Caco-2 (cell line): Measurements from ENCODE around the gene RNF121. TPM values are rescaled to one million over a fixed set of nuclear protein-coding genes. Genes with fewer than 3 reads are reported as not detected.

ENCODE experiments used
- BruUV-seq: library from RNA; stranded (reverse); fragments of 400-500 nt; replicated peaks from 2 replicates; lab custom pipeline; 2021; lab: Mats Ljungman, UMichigan
- CTCF ChIA-PET: fragments of 300-600 bp; sonication (Branson Sonifier 250); formaldehyde crosslinking; loops from one replicate; lab custom pipeline; 2022; ENCODE audit warnings: antibody characterized with exemption; lab: Charles Lee
- POLR2A ChIA-PET: fragments of 300-600 bp; sonication (Branson Sonifier 250); formaldehyde crosslinking; loops from one replicate; lab custom pipeline; 2022; ENCODE audit warnings: antibody characterized with exemption; lab: Charles Lee
- DNase-seq, 2 experiments: peaks; one replicate each; pipeline versions ENCODE4 v3.0.0 to v3.0.0-alpha.2; 2020 to 2022
- H3K27me3 ChIP-seq: replicated peaks from 2 replicates; pipeline ENCODE4 v1.6.0; 2011; ENCODE audit warnings: low read length; ENCODE audit not compliant: control insufficient read depth, insufficient read depth
- H3K36me3 ChIP-seq: 2 replicates; pipeline ENCODE4 v1.5.1; 2011; ENCODE audit warnings: low read length; ENCODE audit not compliant: control insufficient read depth, insufficient read depth
- H3K4me1 ChIP-seq: fragments of 250-450 bp; sonication (Bioruptor Pico); 2 replicates; pipeline ENCODE4 v1.5.1; 2020; ENCODE audit warnings: mild to moderate bottlenecking
- H3K4me3 ChIP-seq: 2 replicates; pipeline ENCODE4 v1.5.1; 2011; ENCODE audit warnings: low read depth, mild to moderate bottlenecking, control low read depth, low read length
- H3K9me3 ChIP-seq: fragments of 250-450 bp; sonication (Bioruptor Pico); 2 replicates; pipeline ENCODE4 v1.5.1; 2020; ENCODE audit warnings: mild to moderate bottlenecking, moderate library complexity
- H3K27ac Mint-ChIP-seq: one replicate; pipeline ENCODE4 v1.8.0; 2022; ENCODE audit warnings: mixed read lengths; ENCODE audit not compliant: unreplicated experiment
- H3K27me3 Mint-ChIP-seq: one replicate; pipeline ENCODE4 v1.8.0; 2022; ENCODE audit warnings: mixed read lengths; ENCODE audit not compliant: insufficient read depth, unreplicated experiment
- H3K36me3 Mint-ChIP-seq: one replicate; pipeline ENCODE4 v1.8.0; 2022; ENCODE audit warnings: mild to moderate bottlenecking, mixed read lengths; ENCODE audit not compliant: insufficient read depth, unreplicated experiment
- H3K4me1 Mint-ChIP-seq: one replicate; pipeline ENCODE4 v1.8.0; 2022; ENCODE audit warnings: low read depth, mixed read lengths; ENCODE audit not compliant: unreplicated experiment
- H3K4me3 Mint-ChIP-seq: one replicate; pipeline ENCODE4 v1.8.0; 2022; ENCODE audit warnings: mild to moderate bottlenecking, moderate library complexity, mixed read lengths; ENCODE audit not compliant: unreplicated experiment
- H3K9me3 Mint-ChIP-seq: one replicate; pipeline ENCODE4 v1.8.0; 2022; ENCODE audit warnings: mixed read lengths; ENCODE audit not compliant: unreplicated experiment
- intact Hi-C: fragments of 100-400 bp; cut with micrococcal nuclease; formaldehyde crosslinking; loops from one replicate; pipeline ENCODE4 v1.10.0; 2022; ENCODE audit not compliant: unreplicated experiment
- total RNA-seq: library from RNA; stranded (reverse); gene quantifications from 2 replicates; pipeline ENCODE4 v1.2.3, GENCODE V29; 2022
- TF ChIP-seq, protein P1 (sequence below), 2 experiments: fragments of 200-600 bp in 1 of 2; IDR thresholded peaks; 1 replicate in 1 of 2; 2 replicates in 1 of 2; pipeline versions ENCODE4 v1.5.1 to v1.8.0; 2011 to 2022; ENCODE audit warnings: antibody characterized with exemption in 1 of 2, control low read depth in 1 of 2, inconsistent platforms in 1 of 2, low read depth in 1 of 2, low read length in 1 of 2, mild to moderate bottlenecking in 1 of 2, moderate library complexity in 1 of 2; ENCODE audit not compliant: insufficient read depth in 1 of 2, severe bottlenecking in 1 of 2, unreplicated experiment in 1 of 2

Gene RNF121
- total RNA-seq, 1 experiment from 2014 or later: 146 TPM

DNA sequence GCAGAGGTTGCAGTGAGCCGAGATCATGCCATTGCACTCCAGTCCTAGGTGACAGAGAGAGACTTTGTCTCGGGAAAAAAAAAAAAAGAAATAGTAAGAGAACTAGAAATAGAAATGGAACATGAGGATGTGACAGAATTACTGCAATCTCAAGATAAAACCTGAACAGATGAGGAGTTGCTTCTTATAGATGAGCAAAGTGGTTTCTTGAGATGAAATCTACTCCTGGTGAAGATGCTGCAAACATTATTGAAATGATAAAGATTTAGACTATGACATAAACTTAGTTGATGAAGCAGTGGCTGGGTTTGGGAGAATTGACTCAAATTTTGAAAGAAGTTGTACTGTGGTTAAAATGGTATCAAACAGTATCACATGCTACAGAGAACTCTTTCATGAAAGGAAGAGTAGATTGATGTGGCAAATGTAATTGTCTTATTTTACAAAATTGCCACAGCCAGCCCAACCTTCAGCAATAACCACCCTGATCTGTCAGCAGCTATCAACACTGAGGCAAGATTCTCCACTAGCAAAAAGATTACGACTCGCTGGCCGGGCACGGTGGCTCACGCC is 14.1 kb upstream of the RNF121 start:
- CTCF ChIA-PET: no interaction called here
- peaks cover 20% of the 10 kb centered on the region for H3K4me1 Mint-ChIP-seq
- peaks cover 28% of the 10 kb centered on the region for H3K4me1 ChIP-seq
- H3K9me3 Mint-ChIP-seq: no peaks in the 10 kb centered on the region
- H3K4me3 ChIP-seq: no peak overlapping the region
- no peak for DNase-seq
- no TSS peak for BruUV-seq
- H3K9me3 ChIP-seq: no peaks in the 10 kb centered on the region
- POLR2A ChIA-PET: no interaction called here
- H3K36me3 Mint-ChIP-seq: peaks cover 39% of the 10 kb centered on the region
- intact Hi-C loops: no loop called here
- no peaks in the 10 kb centered on the region for H3K27me3 Mint-ChIP-seq
- no peak overlapping the region for H3K4me3 Mint-ChIP-seq
- TF ChIP-seq, protein P1, sequence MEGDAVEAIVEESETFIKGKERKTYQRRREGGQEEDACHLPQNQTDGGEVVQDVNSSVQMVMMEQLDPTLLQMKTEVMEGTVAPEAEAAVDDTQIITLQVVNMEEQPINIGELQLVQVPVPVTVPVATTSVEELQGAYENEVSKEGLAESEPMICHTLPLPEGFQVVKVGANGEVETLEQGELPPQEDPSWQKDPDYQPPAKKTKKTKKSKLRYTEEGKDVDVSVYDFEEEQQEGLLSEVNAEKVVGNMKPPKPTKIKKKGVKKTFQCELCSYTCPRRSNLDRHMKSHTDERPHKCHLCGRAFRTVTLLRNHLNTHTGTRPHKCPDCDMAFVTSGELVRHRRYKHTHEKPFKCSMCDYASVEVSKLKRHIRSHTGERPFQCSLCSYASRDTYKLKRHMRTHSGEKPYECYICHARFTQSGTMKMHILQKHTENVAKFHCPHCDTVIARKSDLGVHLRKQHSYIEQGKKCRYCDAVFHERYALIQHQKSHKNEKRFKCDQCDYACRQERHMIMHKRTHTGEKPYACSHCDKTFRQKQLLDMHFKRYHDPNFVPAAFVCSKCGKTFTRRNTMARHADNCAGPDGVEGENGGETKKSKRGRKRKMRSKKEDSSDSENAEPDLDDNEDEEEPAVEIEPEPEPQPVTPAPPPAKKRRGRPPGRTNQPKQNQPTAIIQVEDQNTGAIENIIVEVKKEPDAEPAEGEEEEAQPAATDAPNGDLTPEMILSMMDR (IDR thresholded peaks at IDR 0.05; ENCODE audit: insufficient read depth in 1 of 2, low read depth in 1 of 2, low read length in 1 of 2, severe bottlenecking in 1 of 2, unreplicated experiment in 1 of 2): no peak
- H3K27ac Mint-ChIP-seq: no peak overlapping the region
- H3K36me3 ChIP-seq: peaks cover 2% of the 10 kb centered on the region; the same call in 1 of the 2 replicates
- no peaks in the 10 kb centered on the region for H3K27me3 ChIP-seq

GRCh38 chr11:71917646-71918140 is 11.2 kb upstream of the RNF121 start:
- Mint-ChIP-seq H3K36me3 (peaks cover 25% of the 10 kb centered on the region), H3K9me3 (no peaks in the 10 kb centered on the region), H3K27ac (no peak overlapping the region), H3K4me3 (no peak overlapping the region), H3K4me1 (no peaks in the 10 kb centered on the region), H3K27me3 (no peaks in the 10 kb centered on the region)
- Histone ChIP-seq H3K36me3 (peaks cover 2% of the 10 kb centered on the region; the same call in 1 of the 2 replicates), H3K4me1 (0 out of 2 replicates have a peak, but pooled peaks cover 1% of the 10 kb centered on the region), H3K9me3 (no peaks in the 10 kb centered on the region), H3K27me3 (no peaks in the 10 kb centered on the region), H3K4me3 (no peak overlapping the region)
- ChIA-PET POLR2A (no interaction called here), CTCF (no interaction called here)
- intact Hi-C loops: no loop called here
- TF ChIP-seq, protein P1 (IDR thresholded peaks at IDR 0.05; ENCODE audit: insufficient read depth in 1 of 2, low read depth in 1 of 2, low read length in 1 of 2, severe bottlenecking in 1 of 2, unreplicated experiment in 1 of 2): no peak
- no TSS peak for BruUV-seq
- no peak for DNase-seq

DNA sequence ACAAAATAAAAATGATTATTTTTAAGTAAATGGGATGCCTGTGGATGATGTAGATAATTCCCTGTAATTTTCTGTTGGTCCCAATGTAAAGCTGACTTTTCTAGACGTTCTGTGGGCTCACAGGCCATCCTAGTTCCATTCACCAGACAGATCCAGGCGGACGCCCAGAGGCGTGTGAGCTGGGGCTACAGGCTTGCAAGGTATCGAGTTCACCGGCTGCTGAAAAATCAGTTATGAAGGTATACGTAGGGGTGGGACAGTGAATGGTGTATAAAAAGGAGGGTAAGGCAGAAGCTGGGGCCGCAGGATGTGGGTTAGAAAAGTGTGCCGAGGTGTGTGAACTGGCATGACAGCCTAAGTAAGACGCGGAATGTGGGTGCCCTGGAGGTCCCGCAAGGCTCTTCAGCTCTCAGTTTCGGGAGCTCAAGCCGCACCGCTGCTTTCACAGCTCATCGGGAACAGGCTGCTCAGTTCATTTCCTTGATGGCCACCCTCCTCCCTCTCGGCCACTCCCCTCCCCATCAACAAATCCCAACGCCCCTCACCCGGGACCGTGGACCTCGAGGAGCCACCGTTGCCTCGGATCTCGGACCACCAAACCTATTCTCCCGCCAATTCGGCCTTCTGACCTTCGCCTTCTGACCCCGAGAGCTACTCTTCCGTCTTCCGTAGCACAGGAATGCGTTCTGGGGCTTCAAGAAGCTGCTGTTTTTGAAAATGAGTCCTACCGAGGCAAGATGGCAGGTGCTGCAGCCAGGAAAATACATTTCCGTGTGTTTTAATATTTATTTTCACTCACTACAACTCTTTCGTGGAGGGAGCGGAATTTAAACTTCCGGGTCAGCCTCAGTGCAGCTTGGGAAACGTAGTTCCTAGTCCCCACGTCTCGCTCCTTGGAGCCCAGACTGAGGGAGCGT is 768 bp upstream of the RNF121 start, which contains the start of gene XNDC1N:
Gene XNDC1N (minus strand): TSS at position 775 of the 917 bp plus-strand sequence. CDS start 5,241 bp downstream, outside the sequence.
- TF ChIP-seq, protein P1 (IDR thresholded peaks at IDR 0.05; ENCODE audit: insufficient read depth in 1 of 2, low read depth in 1 of 2, low read length in 1 of 2, severe bottlenecking in 1 of 2, unreplicated experiment in 1 of 2): no peak
- peak; percentile 80 to 91 for DNase-seq
- Histone ChIP-seq H3K27me3 (no peaks in the 10 kb centered on the region), H3K4me1 (peaks cover 9% of the 10 kb centered on the region), H3K4me3 (peak within 1 kb of the TSS; percentile 74), H3K36me3 (no peaks in the 10 kb centered on the region), H3K9me3 (no peaks in the 10 kb centered on the region)
- POLR2A ChIA-PET: interaction anchor here (0.6 to 2.2 kb wide), 7 partner anchors 17 to 475 kb away, joined by 3 to 41 read pairs (median 3); partner anchors contain the start of genes ANAPC15 and NADSYN1
- H3K9me3 Mint-ChIP-seq: no peaks in the 10 kb centered on the region
- BruUV-seq: TSS peak; percentile 68
- CTCF ChIA-PET: interaction anchor here (1.0 to 3.3 kb wide), 7 partner anchors 16 to 519 kb away, joined by 5 to 15 read pairs (median 8); partner anchors contain the start of gene CLPB
- intact Hi-C loops: loop anchor here (1.0 kb wide), 3 partner anchors 17 to 64 kb away; no protein-coding TSS in a partner anchor
- H3K27ac Mint-ChIP-seq: peak within 1 kb of the TSS; percentile 99
- H3K27me3 Mint-ChIP-seq: no peaks in the 10 kb centered on the region
- H3K36me3 Mint-ChIP-seq: peaks cover 27% of the 10 kb centered on the region
- peaks cover 10% of the 10 kb centered on the region for H3K4me1 Mint-ChIP-seq
- peak within 1 kb of the TSS; percentile 90 for H3K4me3 Mint-ChIP-seq
